Measurements from ENCODE around the gene APBB2.
"Not testable (repeated sequence)": the region's sequence is repeated elsewhere in the genome, so short reads cannot be mapped to it uniquely, and the experiment has no call there.

Gene APBB2

DNA sequence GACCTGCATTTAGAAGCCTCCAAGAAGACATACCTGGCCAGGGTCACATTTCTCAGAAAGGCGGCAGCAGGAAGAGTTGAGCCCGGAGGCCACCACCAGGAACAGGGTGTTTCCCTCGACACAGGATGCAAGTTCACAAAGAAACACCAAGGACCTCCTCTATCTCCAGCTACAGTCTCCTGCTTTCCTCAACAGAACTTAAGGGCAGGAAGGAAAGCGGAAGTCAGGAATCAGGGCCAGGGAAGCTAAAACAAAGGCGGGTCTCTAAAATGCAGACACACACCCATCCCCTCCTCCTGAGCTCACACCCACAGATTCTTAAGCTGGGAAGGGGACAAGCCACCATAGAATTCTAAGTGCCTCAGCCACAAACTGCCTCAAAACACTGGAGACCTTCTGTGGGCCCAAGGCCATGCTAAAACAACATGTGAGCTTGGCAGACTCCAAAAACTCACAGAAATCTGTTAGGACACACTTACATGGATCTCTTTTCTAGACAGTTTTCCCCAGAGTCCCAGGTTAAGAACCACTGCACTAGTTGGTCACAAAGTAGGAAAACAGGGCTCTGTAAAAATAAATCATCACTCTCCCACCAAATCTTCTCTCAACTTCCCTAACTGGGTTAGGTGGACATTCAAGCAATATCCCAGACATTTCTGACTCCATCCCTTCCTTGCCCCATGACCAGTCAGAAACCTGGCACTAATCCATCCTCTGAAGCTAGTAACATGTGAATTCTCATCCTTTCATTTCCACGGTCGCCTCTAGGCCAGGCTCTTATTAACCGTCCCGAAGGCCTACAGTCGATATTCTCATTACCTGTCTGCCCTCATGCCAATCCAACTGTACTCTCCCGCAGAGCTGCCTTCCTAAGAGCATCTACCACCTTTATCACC is 163.2 kb downstream of the APBB2 start:
- H3K9ac ChIP-seq (ENCODE audit: low read length), result no peak overlapping the region
- no peaks in the 10 kb centered on the region for H3K36me3 ChIP-seq (ENCODE audit: control insufficient read depth, insufficient read depth, low read length, severe bottlenecking)
- peaks cover 5% of the 10 kb centered on the region for H3K4me1 ChIP-seq (ENCODE audit: control insufficient read depth, insufficient read depth, low read length)
- no peaks in the 10 kb centered on the region for H3K27me3 ChIP-seq (replicated peaks; ENCODE audit: control insufficient read depth, insufficient read depth, low read length)
- no peaks in the 10 kb centered on the region for H3K9me3 ChIP-seq (ENCODE audit: control insufficient read depth, low read length)
- no peak for DNase-seq (ENCODE audit: low read depth)
- no peak overlapping the region for H3K4me3 ChIP-seq (ENCODE audit: low read length)

DNA sequence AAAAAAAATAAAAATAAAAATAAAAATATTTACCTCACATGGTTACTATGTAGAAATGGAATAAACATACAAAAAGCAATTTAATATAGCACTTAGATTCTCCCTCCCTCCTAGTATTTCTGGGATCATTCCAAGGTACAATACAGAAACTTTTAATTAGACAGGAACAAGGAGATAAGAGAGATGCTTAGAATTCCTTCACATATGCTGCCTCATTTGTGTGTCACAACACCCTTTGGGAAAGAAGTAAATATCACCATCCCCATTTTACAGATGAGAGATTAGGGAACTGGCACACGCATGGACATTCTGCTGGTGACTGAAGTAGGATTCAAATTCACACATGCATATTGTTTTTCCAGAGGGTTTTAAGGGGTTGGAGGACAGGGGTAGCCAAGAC is 164.2 kb downstream of the APBB2 start:
- H3K4me1 ChIP-seq (ENCODE audit: control insufficient read depth, insufficient read depth, low read length), result peaks cover 5% of the 10 kb centered on the region
- no peak overlapping the region for H3K4me3 ChIP-seq (ENCODE audit: low read length)
- no peak for DNase-seq (ENCODE audit: low read depth)
- no peaks in the 10 kb centered on the region for H3K36me3 ChIP-seq (ENCODE audit: control insufficient read depth, insufficient read depth, low read length, severe bottlenecking)
- no peak overlapping the region for H3K9ac ChIP-seq (ENCODE audit: low read length)
- no peaks in the 10 kb centered on the region for H3K9me3 ChIP-seq (ENCODE audit: control insufficient read depth, low read length)
- no peaks in the 10 kb centered on the region for H3K27me3 ChIP-seq (replicated peaks; ENCODE audit: control insufficient read depth, insufficient read depth, low read length)

DNA sequence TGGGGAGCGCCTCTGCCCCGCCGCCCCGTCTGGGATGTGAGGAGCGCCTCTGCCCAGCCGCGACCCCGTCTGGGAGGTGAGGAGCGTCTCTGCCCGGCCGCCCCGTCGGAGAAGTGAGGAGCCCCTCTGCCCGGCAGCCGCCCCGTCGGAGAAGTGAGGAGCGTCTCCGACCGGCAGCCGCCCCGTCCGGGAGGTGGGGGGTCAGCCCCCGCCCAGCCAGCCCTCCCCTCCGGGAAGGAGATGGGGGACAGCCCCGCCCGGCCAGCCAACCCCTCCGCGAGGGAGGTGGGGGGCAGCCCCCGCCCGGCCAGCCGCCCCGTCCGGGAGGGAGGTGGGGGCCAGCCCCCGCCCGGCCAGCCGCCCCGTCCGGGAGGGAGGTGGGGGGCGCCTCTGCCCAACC is 165.2 kb downstream of the APBB2 start:
- H3K27me3 ChIP-seq (replicated peaks; ENCODE audit: control insufficient read depth, insufficient read depth, low read length); H3K4me3 ChIP-seq (ENCODE audit: low read length); H3K9me3 ChIP-seq (ENCODE audit: control insufficient read depth, low read length); H3K36me3 ChIP-seq (ENCODE audit: control insufficient read depth, insufficient read depth, low read length, severe bottlenecking); DNase-seq (ENCODE audit: low read depth); H3K4me1 ChIP-seq (ENCODE audit: control insufficient read depth, insufficient read depth, low read length); H3K9ac ChIP-seq (ENCODE audit: low read length): not testable (repeated sequence)

DNA sequence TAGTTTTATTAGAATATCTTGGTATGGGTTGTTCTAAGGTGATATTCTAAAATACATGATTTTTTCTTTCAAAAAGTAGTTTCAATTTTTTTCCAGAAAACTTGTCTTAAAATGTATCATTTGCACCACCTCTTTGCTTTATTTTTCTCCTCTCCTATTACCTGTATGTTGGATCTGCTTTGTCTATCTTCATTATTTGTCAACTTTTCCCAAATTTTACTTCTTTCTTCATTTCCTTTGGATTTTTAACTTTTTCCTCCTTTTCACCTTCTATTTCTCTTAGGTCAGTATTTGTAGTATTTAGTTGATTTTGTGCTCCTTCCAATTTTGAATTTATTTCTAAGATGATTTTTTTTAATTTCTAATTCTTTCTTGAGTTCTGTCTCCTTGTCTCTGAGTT is 169.6 kb downstream of the APBB2 start:
- Histone ChIP-seq H3K9ac (ENCODE audit: low read length) (no peak overlapping the region), H3K4me1 (ENCODE audit: control insufficient read depth, insufficient read depth, low read length) (peaks cover 16% of the 10 kb centered on the region), H3K27me3 (replicated peaks; ENCODE audit: control insufficient read depth, insufficient read depth, low read length) (no peaks in the 10 kb centered on the region), H3K9me3 (ENCODE audit: control insufficient read depth, low read length) (peaks cover 13% of the 10 kb centered on the region), H3K4me3 (ENCODE audit: low read length) (no peak overlapping the region), H3K36me3 (ENCODE audit: control insufficient read depth, insufficient read depth, low read length, severe bottlenecking) (no peaks in the 10 kb centered on the region)
- DNase-seq (ENCODE audit: low read depth), result no peak

DNA sequence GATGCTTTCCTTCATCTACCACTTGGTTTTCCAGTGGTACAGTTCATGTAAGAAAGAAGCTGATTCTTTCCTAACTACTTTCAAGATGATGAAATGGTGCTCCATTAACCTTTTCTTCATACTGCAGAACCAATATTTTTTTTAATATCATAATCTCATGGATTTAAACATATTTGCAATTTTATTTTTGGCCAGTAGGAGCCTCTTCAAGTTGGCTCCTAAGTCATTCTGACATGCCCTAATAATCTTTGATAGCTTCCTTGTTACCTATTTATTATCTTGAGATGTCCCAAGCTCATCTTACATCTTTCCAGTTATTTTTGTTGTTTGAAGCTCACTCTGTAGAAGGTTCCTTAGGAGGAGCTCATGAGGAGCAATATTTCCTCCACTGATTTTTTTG is 170.2 kb downstream of the APBB2 start:
- Histone ChIP-seq H3K9me3 (ENCODE audit: control insufficient read depth, low read length) (peaks cover 13% of the 10 kb centered on the region), H3K9ac (ENCODE audit: low read length) (no peak overlapping the region), H3K27me3 (replicated peaks; ENCODE audit: control insufficient read depth, insufficient read depth, low read length) (no peaks in the 10 kb centered on the region), H3K4me1 (ENCODE audit: control insufficient read depth, insufficient read depth, low read length) (peaks cover 16% of the 10 kb centered on the region), H3K4me3 (ENCODE audit: low read length) (no peak overlapping the region), H3K36me3 (ENCODE audit: control insufficient read depth, insufficient read depth, low read length, severe bottlenecking) (no peaks in the 10 kb centered on the region)
- no peak for DNase-seq (ENCODE audit: low read depth)

DNA sequence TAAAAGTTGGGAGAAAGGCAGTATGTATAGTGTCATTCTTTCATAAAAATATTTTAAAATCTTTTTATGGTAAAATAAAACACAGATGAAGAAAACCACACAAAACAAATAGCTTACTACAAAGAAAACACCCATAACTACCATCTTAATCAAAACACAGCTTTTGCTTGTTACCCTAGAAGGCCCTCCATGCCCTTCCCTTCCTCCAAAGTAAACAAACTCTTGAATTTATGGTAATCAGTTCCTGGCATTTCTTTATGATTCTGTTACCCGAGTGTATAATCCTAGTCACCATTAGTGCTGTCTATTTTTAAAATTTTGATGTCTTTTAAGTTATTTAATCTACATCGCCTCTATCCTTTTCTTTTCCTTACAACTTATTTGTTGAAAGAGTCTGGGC is 170.9 kb downstream of the APBB2 start:
- H3K4me3 ChIP-seq (ENCODE audit: low read length), result no peak overlapping the region
- DNase-seq (ENCODE audit: low read depth), result no peak
- peaks cover 16% of the 10 kb centered on the region for H3K4me1 ChIP-seq (ENCODE audit: control insufficient read depth, insufficient read depth, low read length)
- H3K9ac ChIP-seq (ENCODE audit: low read length), result no peak overlapping the region
- H3K9me3 ChIP-seq (ENCODE audit: control insufficient read depth, low read length), result peaks cover 13% of the 10 kb centered on the region
- no peaks in the 10 kb centered on the region for H3K27me3 ChIP-seq (replicated peaks; ENCODE audit: control insufficient read depth, insufficient read depth, low read length)
- H3K36me3 ChIP-seq (ENCODE audit: control insufficient read depth, insufficient read depth, low read length, severe bottlenecking), result no peaks in the 10 kb centered on the region

DNA sequence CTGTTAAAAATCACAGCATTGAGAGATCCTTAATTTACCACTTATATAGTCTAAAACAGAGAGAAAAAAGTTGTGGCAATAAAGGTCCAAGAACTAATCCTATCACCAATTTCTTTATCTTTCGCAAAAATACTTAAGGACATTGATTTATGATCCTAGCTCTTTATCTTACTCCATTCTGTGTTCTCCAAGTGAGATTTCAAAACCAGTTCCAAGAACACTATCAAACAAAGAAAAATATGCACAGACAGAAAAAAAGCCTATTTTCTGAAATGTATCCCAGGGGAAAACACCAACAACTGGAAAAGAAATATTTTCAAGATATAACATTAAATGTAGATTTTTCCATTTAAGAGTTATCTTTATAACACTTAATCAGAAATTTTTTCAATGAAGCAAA is 172.8 kb downstream of the APBB2 start:
- Histone ChIP-seq H3K9me3 (ENCODE audit: control insufficient read depth, low read length) (peaks cover 13% of the 10 kb centered on the region), H3K36me3 (ENCODE audit: control insufficient read depth, insufficient read depth, low read length, severe bottlenecking) (no peaks in the 10 kb centered on the region), H3K9ac (ENCODE audit: low read length) (no peak overlapping the region), H3K4me3 (ENCODE audit: low read length) (no peak overlapping the region), H3K4me1 (ENCODE audit: control insufficient read depth, insufficient read depth, low read length) (peaks cover 16% of the 10 kb centered on the region), H3K27me3 (replicated peaks; ENCODE audit: control insufficient read depth, insufficient read depth, low read length) (no peaks in the 10 kb centered on the region)
- no peak for DNase-seq (ENCODE audit: low read depth)

DNA sequence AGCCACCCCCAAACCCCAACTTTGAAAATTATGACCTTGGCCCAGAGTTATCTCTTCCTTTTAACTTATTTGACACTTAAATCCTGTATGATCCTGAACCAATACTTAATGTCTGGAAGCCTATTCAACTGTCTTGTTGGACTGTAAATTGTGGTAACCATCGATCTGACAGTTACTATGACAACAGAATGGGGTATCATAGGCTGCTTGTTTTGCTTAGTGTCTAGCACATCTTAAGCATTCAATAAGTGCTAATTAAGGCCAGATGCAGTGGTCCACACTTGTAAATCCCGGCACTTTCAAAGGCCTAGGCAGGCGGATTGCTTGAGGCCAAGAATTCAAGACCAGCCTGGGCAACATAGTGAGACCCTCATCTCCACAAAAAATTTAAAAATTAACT is 175.0 kb downstream of the APBB2 start:
- Histone ChIP-seq H3K36me3 (ENCODE audit: control insufficient read depth, insufficient read depth, low read length, severe bottlenecking) (no peaks in the 10 kb centered on the region), H3K4me3 (ENCODE audit: low read length) (no peak overlapping the region), H3K27me3 (replicated peaks; ENCODE audit: control insufficient read depth, insufficient read depth, low read length) (no peaks in the 10 kb centered on the region), H3K9ac (ENCODE audit: low read length) (no peak overlapping the region), H3K4me1 (ENCODE audit: control insufficient read depth, insufficient read depth, low read length) (peaks cover 16% of the 10 kb centered on the region), H3K9me3 (ENCODE audit: control insufficient read depth, low read length) (peaks cover 6% of the 10 kb centered on the region)
- no peak for DNase-seq (ENCODE audit: low read depth)

DNA sequence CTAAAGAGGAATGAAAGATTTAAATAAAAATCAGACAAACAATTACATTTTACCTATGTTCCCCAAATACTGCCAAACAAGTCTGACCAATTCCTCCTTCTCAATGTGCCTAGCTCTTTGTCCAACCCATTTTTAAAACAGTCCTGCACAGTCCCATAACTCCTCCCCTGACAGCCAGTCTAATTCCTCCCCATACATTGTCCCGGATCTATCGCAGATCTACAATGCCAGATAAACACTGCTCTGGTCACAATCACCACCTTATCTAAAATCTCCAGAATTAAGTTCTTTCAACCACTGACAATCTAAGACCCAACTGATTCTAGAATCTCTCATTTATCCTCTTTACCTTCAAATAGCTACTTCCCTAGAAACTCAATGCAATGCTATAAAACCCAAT is 176.0 kb downstream of the APBB2 start:
- no peaks in the 10 kb centered on the region for H3K9me3 ChIP-seq (ENCODE audit: control insufficient read depth, low read length)
- H3K4me3 ChIP-seq (ENCODE audit: low read length), result no peak overlapping the region
- H3K4me1 ChIP-seq (ENCODE audit: control insufficient read depth, insufficient read depth, low read length), result peaks cover 16% of the 10 kb centered on the region
- no peak overlapping the region for H3K9ac ChIP-seq (ENCODE audit: low read length)
- H3K27me3 ChIP-seq (replicated peaks; ENCODE audit: control insufficient read depth, insufficient read depth, low read length), result no peaks in the 10 kb centered on the region
- no peaks in the 10 kb centered on the region for H3K36me3 ChIP-seq (ENCODE audit: control insufficient read depth, insufficient read depth, low read length, severe bottlenecking)
- DNase-seq (ENCODE audit: low read depth), result no peak

DNA sequence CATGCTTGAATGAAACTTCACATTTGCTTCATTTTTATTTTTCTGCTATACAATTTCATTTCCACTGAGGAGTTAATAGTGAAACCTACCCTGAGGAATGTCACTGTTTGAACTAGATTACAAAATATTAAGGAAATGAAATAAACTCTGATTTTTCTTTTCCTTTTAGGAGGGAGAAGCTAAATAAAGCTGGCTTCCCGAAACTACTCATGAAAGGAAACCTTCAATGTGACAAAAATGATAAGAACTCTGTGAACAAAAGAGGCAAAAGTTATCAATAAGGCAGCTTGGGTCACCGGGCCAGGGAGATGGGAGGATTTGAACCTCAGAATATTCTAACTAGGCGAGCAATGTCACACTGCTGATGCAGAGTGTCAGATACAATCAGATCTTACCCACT is 185.2 kb downstream of the APBB2 start:
- peaks cover 17% of the 10 kb centered on the region for H3K4me1 ChIP-seq (ENCODE audit: control insufficient read depth, insufficient read depth, low read length)
- no peaks in the 10 kb centered on the region for H3K27me3 ChIP-seq (replicated peaks; ENCODE audit: control insufficient read depth, insufficient read depth, low read length)
- DNase-seq (ENCODE audit: low read depth), result no peak
- peak overlapping the region; percentile 51 for H3K4me3 ChIP-seq (ENCODE audit: low read length)
- H3K36me3 ChIP-seq (ENCODE audit: control insufficient read depth, insufficient read depth, low read length, severe bottlenecking), result peaks cover 12% of the 10 kb centered on the region
- peaks cover 26% of the 10 kb centered on the region for H3K9me3 ChIP-seq (ENCODE audit: control insufficient read depth, low read length)
- peak overlapping the region; percentile 64 for H3K9ac ChIP-seq (ENCODE audit: low read length)

DNA sequence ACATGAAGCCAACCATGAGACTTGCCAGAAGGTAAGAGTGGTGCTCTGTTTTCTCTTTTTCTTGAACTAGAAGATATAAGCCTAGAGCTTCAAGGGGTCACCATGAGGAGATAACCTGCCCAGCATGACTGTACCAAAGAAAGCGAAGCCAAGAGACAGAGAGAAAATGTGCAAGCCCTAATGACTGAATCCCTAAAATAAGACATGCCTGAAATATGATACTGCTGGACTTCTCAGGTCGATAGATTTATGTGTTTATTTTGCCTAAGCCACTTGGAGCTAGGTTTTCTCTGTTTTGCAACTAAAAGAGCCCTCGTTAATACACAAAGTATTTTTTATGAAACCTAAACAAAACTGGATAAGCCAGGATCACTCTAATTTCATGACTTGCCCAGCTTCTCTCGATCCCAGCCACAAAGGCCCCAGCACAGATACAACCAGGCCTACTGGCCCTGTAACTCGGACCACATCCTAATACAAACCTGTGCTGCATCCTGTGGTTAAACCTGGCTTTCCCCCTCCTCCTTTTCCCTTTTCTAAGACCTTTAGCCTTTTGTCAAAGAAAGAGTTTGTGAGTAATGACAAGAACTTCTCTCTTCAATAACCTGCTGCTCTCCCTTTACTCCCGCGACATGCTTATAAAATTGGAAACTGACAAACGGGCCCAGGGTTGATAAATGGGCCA is 185.8 kb downstream of the APBB2 start:
- peaks cover 31% of the 10 kb centered on the region for H3K9me3 ChIP-seq (ENCODE audit: control insufficient read depth, low read length)
- peak overlapping the region; percentile 51 for H3K4me3 ChIP-seq (ENCODE audit: low read length)
- H3K36me3 ChIP-seq (ENCODE audit: control insufficient read depth, insufficient read depth, low read length, severe bottlenecking), result peaks cover 12% of the 10 kb centered on the region
- H3K4me1 ChIP-seq (ENCODE audit: control insufficient read depth, insufficient read depth, low read length), result peaks cover 17% of the 10 kb centered on the region
- peak; percentile 58 for DNase-seq (ENCODE audit: low read depth)
- no peaks in the 10 kb centered on the region for H3K27me3 ChIP-seq (replicated peaks; ENCODE audit: control insufficient read depth, insufficient read depth, low read length)
- peak overlapping the region; percentile 64 for H3K9ac ChIP-seq (ENCODE audit: low read length)
